Left renal pelvis (tissue), 4 donors: Measurements from ENCODE around the gene ME3. TPM values are rescaled to one million over a fixed set of nuclear protein-coding genes. Genes with fewer than 3 reads are reported as not detected.
A peak's percentile ranks its signal among the peaks of the same experiment; 100 is the strongest.

Experiments
- DNase-seq, 4 donors: peaks; one replicate each; pipeline ENCODE4 v3.0.0-alpha.2; 2013; ENCODE audit warnings: low read depth in 4 of 4, low spot score in 3 of 4
- polyA plus RNA-seq, 4 donors: library from polyadenylated mRNA; unstranded; fragments of 120-200 nt; gene quantifications; one replicate each; pipeline ENCODE4 v1.2.1, GENCODE V29; 2013; ENCODE audit not compliant: insufficient read length in 4 of 4

Gene ME3
- polyA plus RNA-seq, result 10 to 100 TPM; 12.6 to 35.2 (median 29.3) TPM

- DNase-seq, result peak in 3 of 4 donors; percentile 34 to 60 (median 39)
Measured at GRCh38 chr11:86672007-86672621, at the start of gene ME3. Gene ME3, minus strand, starts transcription at chr11:86672616.

- DNase-seq, result no peak
Measured at GRCh38 chr11:86722006-86722405, 49.6 kb upstream of the ME3 start.

- DNase-seq, result no peak
Measured at GRCh38 chr11:86720546-86720945, 48.1 kb upstream of the ME3 start.

GRCh38 chr11:86719781-86720463 lies 47.5 kb upstream of the ME3 start:
- DNase-seq, result no peak

GRCh38 chr11:86718999-86719398 lies 46.6 kb upstream of the ME3 start:
- no peak for DNase-seq

- DNase-seq, result no peak
Measured at GRCh38 chr11:86718521-86718920, 46.1 kb upstream of the ME3 start.

- DNase-seq, result no peak
Measured at GRCh38 chr11:86717817-86718501, 45.5 kb upstream of the ME3 start.

GRCh38 chr11:86715611-86716010 lies 43.2 kb upstream of the ME3 start:
- no peak for DNase-seq

- DNase-seq, result no peak
Measured at GRCh38 chr11:86713552-86713951, 41.1 kb upstream of the ME3 start.

GRCh38 chr11:86710936-86711335 lies 38.5 kb upstream of the ME3 start:
- no peak for DNase-seq

GRCh38 chr11:86708669-86709068 lies 36.3 kb upstream of the ME3 start:
- no peak for DNase-seq

GRCh38 chr11:86706338-86707131 lies 34.1 kb upstream of the ME3 start:
- DNase-seq, result no peak

GRCh38 chr11:86704710-86705109 lies 32.3 kb upstream of the ME3 start:
- DNase-seq, result no peak

GRCh38 chr11:86703987-86704386 lies 31.6 kb upstream of the ME3 start:
- no peak for DNase-seq

GRCh38 chr11:86702220-86702983 lies 30.0 kb upstream of the ME3 start:
- no peak for DNase-seq

- DNase-seq, result no peak
Measured at GRCh38 chr11:86699040-86699791, 26.8 kb upstream of the ME3 start.

- no peak for DNase-seq
Measured at GRCh38 chr11:86698639-86699038, 26.2 kb upstream of the ME3 start.

- no peak for DNase-seq
Measured at GRCh38 chr11:86696451-86696850, 24.0 kb upstream of the ME3 start.

- DNase-seq, result no peak
Measured at GRCh38 chr11:86696004-86696403, 23.6 kb upstream of the ME3 start.

- no peak for DNase-seq
Measured at GRCh38 chr11:86695373-86695772, 23.0 kb upstream of the ME3 start.
